ENCODE data around the gene ASB4. TPM values are rescaled to one million over a fixed set of nuclear protein-coding genes. Genes with fewer than 3 reads are reported as not detected.
"Not testable (repeated sequence)": the region's sequence is repeated elsewhere in the genome, so short reads cannot be mapped to it uniquely, and the experiment has no call there.

The ASB4 gene, protein sequence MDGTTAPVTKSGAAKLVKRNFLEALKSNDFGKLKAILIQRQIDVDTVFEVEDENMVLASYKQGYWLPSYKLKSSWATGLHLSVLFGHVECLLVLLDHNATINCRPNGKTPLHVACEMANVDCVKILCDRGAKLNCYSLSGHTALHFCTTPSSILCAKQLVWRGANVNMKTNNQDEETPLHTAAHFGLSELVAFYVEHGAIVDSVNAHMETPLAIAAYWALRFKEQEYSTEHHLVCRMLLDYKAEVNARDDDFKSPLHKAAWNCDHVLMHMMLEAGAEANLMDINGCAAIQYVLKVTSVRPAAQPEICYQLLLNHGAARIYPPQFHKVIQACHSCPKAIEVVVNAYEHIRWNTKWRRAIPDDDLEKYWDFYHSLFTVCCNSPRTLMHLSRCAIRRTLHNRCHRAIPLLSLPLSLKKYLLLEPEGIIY
- 0.06 TPM in 1 of 2 replicates, not detected in the other for total RNA-seq (2014; rRNA removed; shearing (Covaris generic))

- no peak for DNase-seq (ENCODE audit: low read depth)
Measured at GRCh38 chr7:95485391-95486123, at the start of gene ASB4. ASB4 (plus strand) TSS chr7:95485943; CDS start chr7:95485972, 29 bp downstream.

- DNase-seq (ENCODE audit: low read depth), result no peak
Measured at GRCh38 chr7:95436407-95436806, 49.3 kb upstream of the ASB4 start.

DNA sequence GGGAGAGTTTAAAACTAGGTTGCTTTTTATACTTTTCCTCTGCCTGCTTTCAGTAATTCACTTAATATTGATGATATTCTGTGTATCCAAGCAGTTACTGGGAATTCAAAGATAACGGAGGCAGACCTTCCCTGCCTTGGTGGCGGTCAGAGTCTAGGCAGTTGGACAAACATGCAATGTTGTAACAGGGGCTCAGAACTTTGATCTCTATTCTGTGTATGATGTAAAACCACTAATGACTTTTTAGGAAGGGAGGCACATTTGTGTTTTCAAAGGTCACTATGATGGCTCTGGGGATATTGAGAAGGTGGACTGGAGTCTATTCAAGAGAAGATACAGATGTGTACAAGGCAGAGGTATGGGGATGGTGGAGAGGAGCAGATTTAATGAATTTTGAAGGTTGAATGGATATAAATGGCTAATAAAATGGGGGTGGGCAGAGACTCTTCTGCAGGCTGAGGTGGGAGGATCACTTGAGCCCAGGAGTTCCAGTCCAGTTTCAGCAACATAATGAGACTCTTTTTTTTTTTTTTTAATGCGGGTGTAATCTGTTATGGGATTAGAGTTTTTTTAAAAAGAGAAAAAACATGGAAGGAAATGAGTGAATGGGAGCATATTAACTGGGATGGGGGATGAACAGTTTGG lies 45.2 kb upstream of the ASB4 start:
- no peak for DNase-seq (ENCODE audit: low read depth)

- no peak for DNase-seq (ENCODE audit: low read depth)
Measured at GRCh38 chr7:95441042-95441823, 44.5 kb upstream of the ASB4 start.

- DNase-seq (ENCODE audit: low read depth), result no peak
Measured at GRCh38 chr7:95444796-95445195, 40.9 kb upstream of the ASB4 start.

DNA sequence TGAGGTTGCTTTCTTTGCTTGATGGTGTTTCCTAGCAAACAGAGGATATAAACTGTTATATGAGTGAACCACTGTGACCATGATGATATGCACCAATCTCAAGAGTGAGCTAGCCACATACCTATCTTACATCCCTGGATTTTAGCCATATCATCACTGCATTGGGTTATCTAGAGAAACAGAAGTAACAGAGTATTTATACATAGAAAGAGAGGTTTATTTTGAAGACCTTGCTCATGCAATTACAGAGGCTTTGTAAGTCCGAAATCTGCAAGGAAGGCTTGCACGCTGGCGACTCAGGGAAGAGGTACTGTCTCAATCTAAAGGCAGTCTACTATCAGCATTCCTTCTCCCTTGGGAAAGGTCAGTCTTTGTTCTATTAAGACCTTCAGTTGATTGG lies 39.1 kb upstream of the ASB4 start:
- DNase-seq (ENCODE audit: low read depth), result no peak

- no peak for DNase-seq (ENCODE audit: low read depth)
Measured at GRCh38 chr7:95454438-95455045, 31.2 kb upstream of the ASB4 start.

DNA sequence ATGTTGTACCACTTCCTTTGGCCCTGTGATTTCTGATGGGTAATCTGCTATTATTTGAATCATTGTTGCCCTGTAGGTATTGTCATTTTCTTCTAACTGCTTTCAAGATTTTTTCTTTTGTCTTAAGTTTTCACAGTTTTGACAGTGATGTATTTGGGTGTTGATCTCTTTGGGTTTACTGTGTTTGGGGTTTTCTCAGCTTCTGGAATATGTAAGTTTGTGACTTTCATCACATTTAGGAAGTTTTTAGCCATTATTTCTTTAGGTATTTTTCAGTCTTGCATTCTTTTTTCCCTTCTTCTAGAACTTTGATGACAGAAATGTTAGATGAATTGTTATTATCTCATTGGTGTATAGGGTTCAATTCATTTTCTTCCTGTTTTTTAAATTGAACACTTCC lies 27.8 kb upstream of the ASB4 start:
- no peak for DNase-seq (ENCODE audit: low read depth)

DNA sequence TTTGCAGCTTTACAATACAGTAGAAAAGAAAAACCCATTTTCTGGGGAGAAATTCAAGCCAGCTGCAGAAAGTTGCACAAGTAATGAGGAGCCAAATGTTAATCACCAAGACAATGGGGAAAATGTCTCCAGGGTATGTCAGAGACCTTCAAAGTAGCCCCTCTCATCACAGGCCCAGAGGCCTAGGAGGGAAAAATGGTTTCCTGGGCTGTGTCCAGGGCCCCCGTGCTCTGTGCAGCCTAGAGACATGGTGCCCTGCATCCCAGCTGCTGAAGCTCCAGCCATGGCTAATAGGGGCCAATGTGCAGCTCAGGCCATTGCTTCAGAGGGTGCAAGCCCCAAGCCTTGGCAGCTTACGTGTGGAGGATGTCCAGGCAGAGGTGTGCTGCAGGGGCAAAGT lies 25.1 kb upstream of the ASB4 start:
- DNase-seq (ENCODE audit: low read depth), result not testable (repeated sequence)

GRCh38 chr7:95467912-95468607 lies 17.7 kb upstream of the ASB4 start:
- no peak for DNase-seq (ENCODE audit: low read depth)

GRCh38 chr7:95469187-95469586 lies 16.6 kb upstream of the ASB4 start:
- no peak for DNase-seq (ENCODE audit: low read depth)

DNA sequence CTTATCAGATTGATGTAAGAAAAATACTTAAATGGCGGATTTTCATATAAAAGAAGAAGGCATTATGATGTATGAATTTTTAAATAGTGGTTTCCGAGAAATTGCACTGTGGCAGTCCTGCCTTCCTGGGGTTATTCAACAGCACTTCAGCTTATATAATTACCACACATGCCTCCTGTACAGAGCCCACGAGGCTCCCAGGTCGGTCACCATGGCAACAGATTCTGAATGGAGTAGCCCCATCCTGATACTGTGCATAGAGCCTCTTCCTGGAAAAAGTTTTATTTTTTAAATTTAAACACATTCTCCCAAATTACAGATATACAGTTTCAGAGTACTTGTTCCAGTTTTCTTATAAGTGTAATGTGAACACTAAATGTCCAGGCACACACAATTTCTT lies 15.9 kb upstream of the ASB4 start:
- peak; percentile 11 for DNase-seq (ENCODE audit: low read depth)

GRCh38 chr7:95470452-95470851 lies 15.3 kb upstream of the ASB4 start:
- peak; percentile 75 for DNase-seq (ENCODE audit: low read depth)

- no peak for DNase-seq (ENCODE audit: low read depth)
Measured at GRCh38 chr7:95471071-95471470, 14.7 kb upstream of the ASB4 start.

DNA sequence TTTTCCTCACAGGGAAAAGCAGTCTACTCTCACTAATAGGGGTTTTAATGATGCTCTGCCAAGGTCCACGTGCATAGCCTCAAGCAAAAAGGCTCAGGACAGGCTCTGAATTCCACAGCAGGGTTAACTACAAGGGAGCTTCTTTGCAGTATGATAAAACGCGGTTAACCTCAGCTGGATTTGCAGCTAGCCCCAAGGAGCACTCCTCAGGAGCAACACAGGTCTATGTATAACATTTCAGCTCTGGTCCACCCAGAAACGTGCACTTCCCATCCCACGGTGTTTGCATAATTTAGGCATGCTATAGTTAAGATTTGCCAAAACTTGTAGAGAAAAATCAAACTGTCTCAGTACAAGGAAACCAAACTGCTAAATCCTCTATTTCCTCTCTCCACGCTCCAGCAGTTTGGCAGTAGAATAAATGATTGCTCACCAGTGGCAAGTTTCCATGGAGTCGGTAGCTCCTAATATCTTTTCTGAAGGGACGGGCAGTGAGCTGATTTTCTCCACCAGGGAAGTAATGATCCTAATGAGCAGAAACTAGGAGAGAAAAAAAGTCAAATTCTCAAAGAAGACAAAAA lies 13.1 kb upstream of the ASB4 start:
- peak; percentile 52 for DNase-seq (ENCODE audit: low read depth)

DNA sequence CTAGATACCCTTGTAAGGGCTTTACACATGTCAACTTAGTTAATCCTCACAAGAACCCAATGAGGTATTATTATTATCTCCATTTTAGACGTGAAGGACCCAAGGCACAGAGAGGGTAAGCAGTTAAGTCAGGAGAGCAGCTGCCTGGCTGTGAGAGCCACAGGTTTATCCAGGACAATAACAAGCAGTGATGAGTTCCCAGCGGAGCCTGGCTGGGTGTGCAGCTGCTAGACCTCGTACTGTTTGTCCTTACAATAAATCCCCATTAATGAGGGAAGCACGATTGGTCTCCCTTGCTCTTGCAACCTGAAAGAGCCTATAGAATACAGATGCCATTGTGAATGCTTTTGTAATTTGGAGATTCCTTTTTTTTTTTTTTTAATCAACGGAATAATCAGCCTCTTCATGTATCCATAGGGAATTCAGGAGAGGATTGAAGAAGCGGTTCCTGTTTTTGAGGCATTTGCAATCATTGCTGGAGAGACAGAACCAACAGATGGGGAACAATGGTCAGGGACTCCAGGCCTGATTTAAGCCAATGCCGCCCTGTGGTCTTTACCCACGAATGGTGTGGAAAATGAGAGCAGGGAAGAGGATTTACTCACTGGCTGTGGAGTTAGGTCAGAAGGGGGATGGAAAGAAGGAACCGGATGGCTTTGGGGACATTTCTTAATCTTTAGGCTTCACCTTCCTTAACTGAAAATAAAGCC lies 12.3 kb upstream of the ASB4 start:
- no peak for DNase-seq (ENCODE audit: low read depth)

GRCh38 chr7:95476072-95476847 lies 9.5 kb upstream of the ASB4 start:
- DNase-seq (ENCODE audit: low read depth), result no peak

DNA sequence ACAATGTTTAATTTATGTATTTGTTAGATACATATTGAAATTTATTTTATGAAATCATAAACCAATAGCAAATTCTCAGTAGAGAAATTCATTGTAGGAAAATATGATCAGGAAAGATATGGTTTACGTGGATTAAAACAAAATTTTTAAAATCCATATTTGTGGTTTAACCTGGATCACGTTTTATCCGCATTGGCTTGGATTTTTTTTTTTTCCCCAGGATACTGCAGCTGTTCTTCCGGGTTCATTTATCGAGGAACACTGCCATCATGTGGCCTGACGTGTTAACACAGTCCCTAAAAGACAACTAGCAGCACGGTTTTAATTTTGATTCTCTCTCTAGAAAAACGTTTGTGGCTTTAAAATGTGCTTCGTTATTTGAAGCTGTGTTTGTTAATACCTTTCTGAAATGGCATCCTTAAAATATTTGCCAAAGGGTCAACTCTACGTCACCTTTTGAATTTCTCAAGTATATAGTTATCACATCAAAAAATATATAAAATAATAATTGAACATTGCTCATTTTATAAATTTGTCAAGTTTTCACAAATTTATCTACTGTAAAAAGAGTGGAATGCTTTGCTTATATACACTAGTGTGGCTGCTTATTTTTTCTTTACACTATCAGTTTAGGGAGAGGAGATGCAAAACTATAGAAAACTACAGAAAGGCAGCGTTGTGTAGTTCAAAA lies 8.7 kb upstream of the ASB4 start:
- peak; percentile 68 for DNase-seq (ENCODE audit: low read depth)
